ENCODE results near the gene ALDH1A1.

DNA sequence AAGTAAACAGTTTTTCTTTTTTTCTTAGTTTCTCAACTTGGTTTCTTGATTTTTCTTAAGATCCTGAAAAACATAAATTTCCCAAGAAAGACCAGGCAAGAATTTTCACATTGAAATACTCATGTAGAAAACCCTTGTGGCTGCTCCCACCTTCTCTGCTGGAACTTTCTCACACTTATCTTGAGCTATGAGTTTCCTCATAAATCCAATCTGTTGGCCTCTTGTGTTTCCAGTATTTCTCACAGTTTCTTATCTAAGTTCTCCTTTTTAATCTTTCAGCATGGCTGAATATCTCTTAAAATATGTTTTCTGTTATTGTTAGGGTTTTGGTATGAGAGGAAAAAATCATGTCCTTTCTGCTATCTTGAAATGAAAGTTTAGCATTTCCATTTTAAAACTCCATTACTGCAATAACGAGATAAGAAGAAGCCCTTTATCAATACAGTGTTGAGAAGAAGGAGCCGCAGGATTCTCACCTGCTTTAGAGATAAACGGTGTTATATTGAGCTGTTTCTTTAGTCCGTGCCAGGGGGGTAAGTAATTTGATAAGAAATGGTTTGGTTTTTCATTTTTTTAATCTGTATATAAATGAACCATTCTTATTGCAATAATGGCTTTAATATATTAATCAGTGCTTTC is 89.3 kb downstream of the ALDH1A1 start:
- TF ChIP-seq, protein P1, sequence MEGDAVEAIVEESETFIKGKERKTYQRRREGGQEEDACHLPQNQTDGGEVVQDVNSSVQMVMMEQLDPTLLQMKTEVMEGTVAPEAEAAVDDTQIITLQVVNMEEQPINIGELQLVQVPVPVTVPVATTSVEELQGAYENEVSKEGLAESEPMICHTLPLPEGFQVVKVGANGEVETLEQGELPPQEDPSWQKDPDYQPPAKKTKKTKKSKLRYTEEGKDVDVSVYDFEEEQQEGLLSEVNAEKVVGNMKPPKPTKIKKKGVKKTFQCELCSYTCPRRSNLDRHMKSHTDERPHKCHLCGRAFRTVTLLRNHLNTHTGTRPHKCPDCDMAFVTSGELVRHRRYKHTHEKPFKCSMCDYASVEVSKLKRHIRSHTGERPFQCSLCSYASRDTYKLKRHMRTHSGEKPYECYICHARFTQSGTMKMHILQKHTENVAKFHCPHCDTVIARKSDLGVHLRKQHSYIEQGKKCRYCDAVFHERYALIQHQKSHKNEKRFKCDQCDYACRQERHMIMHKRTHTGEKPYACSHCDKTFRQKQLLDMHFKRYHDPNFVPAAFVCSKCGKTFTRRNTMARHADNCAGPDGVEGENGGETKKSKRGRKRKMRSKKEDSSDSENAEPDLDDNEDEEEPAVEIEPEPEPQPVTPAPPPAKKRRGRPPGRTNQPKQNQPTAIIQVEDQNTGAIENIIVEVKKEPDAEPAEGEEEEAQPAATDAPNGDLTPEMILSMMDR (conservative IDR thresholded peaks at IDR 0.05; ENCODE audit: low read depth, low read length), result no peak
- TF ChIP-seq EZH2 (IDR thresholded peaks at IDR 0.05; ENCODE audit: borderline replicate concordance, low read depth, low read length, poor library complexity, severe bottlenecking), result no peak
